Measurements from ENCODE around the gene ARHGAP44. TPM values are rescaled to one million over a fixed set of nuclear protein-coding genes. Genes with fewer than 3 reads are reported as not detected.

ARHGAP44 gene
- total RNA-seq, 1 donor from 2014 or later = 19.3 TPM

- Histone ChIP-seq H3K27me3 (no peaks in the 10 kb centered on the region), H3K36me3 (peaks cover 30 to 55% of the 10 kb centered on the region in 2 donors), H3K9me3 (peaks cover 0 to 9% of the 10 kb centered on the region in 2 donors), H3K4me1 (no peaks in the 10 kb centered on the region), H3K27ac (no peak overlapping the region), H3K4me3 (no peak overlapping the region)
- intact Hi-C loops (cut with DNase I) = no loop called here
- DNase-seq (ENCODE audit: low spot score in 2 of 2) = no peak
- no peak for TF ChIP-seq CTCF (IDR thresholded peaks at IDR 0.05)
Measured at GRCh38 chr17:12955521-12955920, 166.2 kb downstream of the ARHGAP44 start.

- Histone ChIP-seq H3K27ac (no peak overlapping the region), H3K4me3 (no peak overlapping the region), H3K4me1 (no peaks in the 10 kb centered on the region), H3K9me3 (peaks cover 0 to 9% of the 10 kb centered on the region in 2 donors), H3K27me3 (no peaks in the 10 kb centered on the region), H3K36me3 (peaks cover 26 to 45% of the 10 kb centered on the region in 2 donors)
- intact Hi-C loops (cut with DNase I) = no loop called here
- DNase-seq (ENCODE audit: low spot score in 2 of 2) = no peak
- TF ChIP-seq CTCF (IDR thresholded peaks at IDR 0.05) = no peak
Measured at GRCh38 chr17:12958786-12959185, 169.5 kb downstream of the ARHGAP44 start.

GRCh38 chr17:12959441-12959840, 170.1 kb downstream of the ARHGAP44 start:
- H3K27me3 ChIP-seq = no peaks in the 10 kb centered on the region
- no peak for TF ChIP-seq CTCF (IDR thresholded peaks at IDR 0.05)
- peaks cover 0 to 9% of the 10 kb centered on the region in 2 donors for H3K9me3 ChIP-seq
- no peaks in the 10 kb centered on the region for H3K4me1 ChIP-seq
- no peak for DNase-seq (ENCODE audit: low spot score in 2 of 2)
- H3K27ac ChIP-seq = no peak overlapping the region
- H3K36me3 ChIP-seq = peaks cover 23 to 45% of the 10 kb centered on the region in 2 donors
- intact Hi-C loops (cut with DNase I) = no loop called here
- no peak overlapping the region for H3K4me3 ChIP-seq

- no peak overlapping the region for H3K27ac ChIP-seq
- intact Hi-C loops (cut with DNase I) = no loop called here
Measured at GRCh38 chr17:12961655-12962054, 172.4 kb downstream of the ARHGAP44 start.

GRCh38 chr17:12963505-12963904, 174.2 kb downstream of the ARHGAP44 start:
- Histone ChIP-seq H3K9me3 (no peaks in the 10 kb centered on the region), H3K36me3 (peaks cover 5 to 14% of the 10 kb centered on the region in 2 donors), H3K27me3 (no peaks in the 10 kb centered on the region), H3K4me1 (no peaks in the 10 kb centered on the region), H3K4me3 (no peak overlapping the region), H3K27ac (no peak overlapping the region)
- no peak for DNase-seq (ENCODE audit: low spot score in 2 of 2)
- intact Hi-C loops (cut with DNase I) = no loop called here
- TF ChIP-seq CTCF (IDR thresholded peaks at IDR 0.05) = no peak

More at GRCh38 chr17:12961655-12962054, 172.4 kb downstream of the ARHGAP44 start:
- H3K9me3 ChIP-seq = peaks cover 0 to 9% of the 10 kb centered on the region in 2 donors
- H3K4me1 ChIP-seq = no peaks in the 10 kb centered on the region
- no peak for TF ChIP-seq CTCF (IDR thresholded peaks at IDR 0.05)
- peaks cover 14 to 33% of the 10 kb centered on the region in 2 donors for H3K36me3 ChIP-seq
- no peak overlapping the region for H3K4me3 ChIP-seq
- no peak for DNase-seq (ENCODE audit: low spot score in 2 of 2)
- no peaks in the 10 kb centered on the region for H3K27me3 ChIP-seq

GRCh38 chr17:12964162-12964561, 174.9 kb downstream of the ARHGAP44 start:
- no peak for DNase-seq (ENCODE audit: low spot score in 2 of 2)
- Histone ChIP-seq H3K27ac (no peak overlapping the region), H3K36me3 (peaks cover 5 to 8% of the 10 kb centered on the region in 2 donors), H3K27me3 (no peaks in the 10 kb centered on the region), H3K4me1 (no peaks in the 10 kb centered on the region), H3K9me3 (no peaks in the 10 kb centered on the region), H3K4me3 (no peak overlapping the region)
- intact Hi-C loops (cut with DNase I) = no loop called here
- TF ChIP-seq CTCF (IDR thresholded peaks at IDR 0.05) = no peak
